ENCODE results near the gene ALPG.
"Not testable (repeated sequence)": the region's sequence is repeated elsewhere in the genome, so short reads cannot be mapped to it uniquely, and the experiment has no call there.

Gene ALPG

GRCh38 chr2:232421189-232421785 lies 14.6 kb downstream of the ALPG start:
- no peak overlapping the region for H3K27ac ChIP-seq (ENCODE audit: low read depth, low read length)
- no peak overlapping the region for H3K9ac ChIP-seq (ENCODE audit: low read length)

GRCh38 chr2:232422051-232422450 lies 15.4 kb downstream of the ALPG start:
- Histone ChIP-seq H4K20me1 (ENCODE audit: low read depth, low read length) (no peaks in the 10 kb centered on the region), H3F3A (ENCODE audit: insufficient read depth) (no peaks in the 10 kb centered on the region), H3K9me3 (ENCODE audit: insufficient read depth, low read length) (no peaks in the 10 kb centered on the region), H2AFZ (ENCODE audit: low read depth, low read length, severe bottlenecking) (no peak overlapping the region), H3K9ac (ENCODE audit: low read length) (no peak overlapping the region), H3K9me2 (replicated peaks; ENCODE audit: insufficient read depth, low read length) (no peaks in the 10 kb centered on the region), H3K27ac (ENCODE audit: low read depth, low read length) (no peak overlapping the region), H3K4me2 (ENCODE audit: low read depth, low read length, poor library complexity, severe bottlenecking) (no peak overlapping the region), H3K27me3 (ENCODE audit: low read length) (no peaks in the 10 kb centered on the region), H3K79me2 (ENCODE audit: insufficient read depth, low read length) (no peaks in the 10 kb centered on the region), H3K36me3 (ENCODE audit: low read length) (no peaks in the 10 kb centered on the region), H3K4me3 (ENCODE audit: insufficient read depth, low read length, poor library complexity, severe bottlenecking) (no peak overlapping the region)
- TF ChIP-seq CTCF (IDR thresholded peaks at IDR 0.05; ENCODE audit: insufficient read depth, low read length, poor library complexity, severe bottlenecking) (no peak), EZH2phosphoT487 (conservative IDR thresholded peaks at IDR 0.05; ENCODE audit: low read length) (no peak)

More at GRCh38 chr2:232421189-232421785, 14.6 kb downstream of the ALPG start:
- no peak for TF ChIP-seq EZH2phosphoT487 (conservative IDR thresholded peaks at IDR 0.05; ENCODE audit: low read length)
- TF ChIP-seq CTCF (IDR thresholded peaks at IDR 0.05; ENCODE audit: insufficient read depth, low read length, poor library complexity, severe bottlenecking): no peak
- no peaks in the 10 kb centered on the region for H3K79me2 ChIP-seq (ENCODE audit: insufficient read depth, low read length)
- no peaks in the 10 kb centered on the region for H3K36me3 ChIP-seq (ENCODE audit: low read length)
- H3K9me3 ChIP-seq (ENCODE audit: insufficient read depth, low read length): no peaks in the 10 kb centered on the region
- H3K9me2 ChIP-seq (replicated peaks; ENCODE audit: insufficient read depth, low read length): no peaks in the 10 kb centered on the region
- no peak overlapping the region for H3K4me2 ChIP-seq (ENCODE audit: low read depth, low read length, poor library complexity, severe bottlenecking)
- no peak overlapping the region for H3K4me3 ChIP-seq (ENCODE audit: insufficient read depth, low read length, poor library complexity, severe bottlenecking)
- no peaks in the 10 kb centered on the region for H4K20me1 ChIP-seq (ENCODE audit: low read depth, low read length)
- no peaks in the 10 kb centered on the region for H3F3A ChIP-seq (ENCODE audit: insufficient read depth)
- H3K27me3 ChIP-seq (ENCODE audit: low read length): no peaks in the 10 kb centered on the region
- H2AFZ ChIP-seq (ENCODE audit: low read depth, low read length, severe bottlenecking): no peak overlapping the region

- not testable (repeated sequence) for H3K36me3 ChIP-seq (ENCODE audit: low read length); H3K27ac ChIP-seq (ENCODE audit: low read depth, low read length); H3K27me3 ChIP-seq (ENCODE audit: low read length); H3K9ac ChIP-seq (ENCODE audit: low read length); H4K20me1 ChIP-seq (ENCODE audit: low read depth, low read length); H3K9me2 ChIP-seq (replicated peaks; ENCODE audit: insufficient read depth, low read length); H3K79me2 ChIP-seq (ENCODE audit: insufficient read depth, low read length); H3K9me3 ChIP-seq (ENCODE audit: insufficient read depth, low read length); H3F3A ChIP-seq (ENCODE audit: insufficient read depth); H2AFZ ChIP-seq (ENCODE audit: low read depth, low read length, severe bottlenecking); H3K4me2 ChIP-seq (ENCODE audit: low read depth, low read length, poor library complexity, severe bottlenecking); H3K4me3 ChIP-seq (ENCODE audit: insufficient read depth, low read length, poor library complexity, severe bottlenecking)
These were observed 16.4 kb downstream of the ALPG start for GRCh38 chr2:232422996-232423395.

- H3K4me3 ChIP-seq (ENCODE audit: insufficient read depth, low read length, poor library complexity, severe bottlenecking); H4K20me1 ChIP-seq (ENCODE audit: low read depth, low read length); H3K27me3 ChIP-seq (ENCODE audit: low read length); H2AFZ ChIP-seq (ENCODE audit: low read depth, low read length, severe bottlenecking); H3K4me2 ChIP-seq (ENCODE audit: low read depth, low read length, poor library complexity, severe bottlenecking); H3K79me2 ChIP-seq (ENCODE audit: insufficient read depth, low read length); H3F3A ChIP-seq (ENCODE audit: insufficient read depth); H3K27ac ChIP-seq (ENCODE audit: low read depth, low read length); H3K9me2 ChIP-seq (replicated peaks; ENCODE audit: insufficient read depth, low read length); H3K9ac ChIP-seq (ENCODE audit: low read length); H3K36me3 ChIP-seq (ENCODE audit: low read length); H3K9me3 ChIP-seq (ENCODE audit: insufficient read depth, low read length): not testable (repeated sequence)
These were observed 16.8 kb downstream of the ALPG start for GRCh38 chr2:232423407-232423806.
